Thyroid gland (tissue), 4 donors: ENCODE data around the gene JRKL.

Experiments used
- POLR2A ChIP-seq, 2 donors: fragments of 450-650 bp; IDR thresholded peaks; one replicate each; pipeline ENCODE4 v1.6.1; 2017; ENCODE audit warnings: antibody characterized with exemption in 2 of 2, mild to moderate bottlenecking in 2 of 2, moderate library complexity in 1 of 2
- TF ChIP-seq, protein P1 (sequence below), 6 experiments: fragments of 200-600 bp in 3 of 6; fragments of 450-650 bp in 3 of 6; sonication (generic) in 3 of 6; IDR thresholded peaks; one replicate each; pipeline ENCODE4 v1.5.1; 2016 to 2019; ENCODE audit warnings: antibody characterized with exemption in 6 of 6, mild to moderate bottlenecking in 2 of 6, inconsistent platforms in 1 of 6, moderate library complexity in 1 of 6

DNA sequence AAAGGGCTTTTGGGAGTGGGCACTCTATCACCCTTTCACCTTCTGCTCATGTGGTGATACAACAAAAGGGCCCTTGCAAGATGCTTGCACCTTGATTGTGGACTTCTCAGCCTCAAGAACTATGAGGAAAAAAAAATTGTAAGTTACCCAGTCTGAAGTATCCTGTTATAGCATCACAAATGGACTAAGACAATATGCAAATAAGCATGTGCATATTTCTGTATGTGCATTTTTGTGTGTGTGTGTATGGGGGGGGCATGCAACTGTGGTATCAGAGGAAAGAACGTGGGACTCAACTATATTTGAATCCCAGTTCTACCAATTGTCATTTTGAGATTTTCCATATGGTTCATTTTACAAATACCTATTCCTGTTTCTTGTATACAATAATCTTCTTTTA, 10.9 kb downstream of the JRKL start:
- TF ChIP-seq POLR2A (IDR thresholded peaks at IDR 0.05) = no peak
- TF ChIP-seq, protein P1, sequence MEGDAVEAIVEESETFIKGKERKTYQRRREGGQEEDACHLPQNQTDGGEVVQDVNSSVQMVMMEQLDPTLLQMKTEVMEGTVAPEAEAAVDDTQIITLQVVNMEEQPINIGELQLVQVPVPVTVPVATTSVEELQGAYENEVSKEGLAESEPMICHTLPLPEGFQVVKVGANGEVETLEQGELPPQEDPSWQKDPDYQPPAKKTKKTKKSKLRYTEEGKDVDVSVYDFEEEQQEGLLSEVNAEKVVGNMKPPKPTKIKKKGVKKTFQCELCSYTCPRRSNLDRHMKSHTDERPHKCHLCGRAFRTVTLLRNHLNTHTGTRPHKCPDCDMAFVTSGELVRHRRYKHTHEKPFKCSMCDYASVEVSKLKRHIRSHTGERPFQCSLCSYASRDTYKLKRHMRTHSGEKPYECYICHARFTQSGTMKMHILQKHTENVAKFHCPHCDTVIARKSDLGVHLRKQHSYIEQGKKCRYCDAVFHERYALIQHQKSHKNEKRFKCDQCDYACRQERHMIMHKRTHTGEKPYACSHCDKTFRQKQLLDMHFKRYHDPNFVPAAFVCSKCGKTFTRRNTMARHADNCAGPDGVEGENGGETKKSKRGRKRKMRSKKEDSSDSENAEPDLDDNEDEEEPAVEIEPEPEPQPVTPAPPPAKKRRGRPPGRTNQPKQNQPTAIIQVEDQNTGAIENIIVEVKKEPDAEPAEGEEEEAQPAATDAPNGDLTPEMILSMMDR (IDR thresholded peaks at IDR 0.05) = no peak
